ENCODE measurements around the gene FKBP9. TPM values are rescaled to one million over a fixed set of nuclear protein-coding genes. Genes with fewer than 3 reads are reported as not detected.
A peak's percentile ranks its signal among the peaks of the same experiment; 100 is the strongest.
"Not testable (repeated sequence)": the region's sequence is repeated elsewhere in the genome, so short reads cannot be mapped to it uniquely, and the experiment has no call there.

FKBP9 gene
- total and polyA plus RNA-seq, 2 of the 4 experiments (the other 2 are of a cell fraction) = 126 to 191 TPM

- H2BK5ac ChIP-seq (ENCODE audit: low read depth, low read length, poor library complexity, severe bottlenecking) = peak overlapping the region; percentile 41
- dilution Hi-C loops (cut with HindIII; ENCODE audit: low sequenced_read_pairs, unreplicated experiment); H3K4me3 ChIP-seq (ENCODE audit: insufficient read depth, low read depth, low read length); H3K23ac ChIP-seq (ENCODE audit: low read depth, low read length); CTCF ChIA-PET; in situ Hi-C loops (cut with MboI; ENCODE audit: low sequenced_read_pairs); H3K56ac ChIP-seq (ENCODE audit: extremely low read depth, insufficient read depth, low read length); H3K9me3 ChIP-seq (ENCODE audit: control insufficient read depth, insufficient read depth, low read length); H4K5ac ChIP-seq (ENCODE audit: low read depth, low read length); H2AK9ac ChIP-seq (replicated peaks; ENCODE audit: low read depth, low read length, poor library complexity); H3K9me1 ChIP-seq (ENCODE audit: insufficient read depth, low read length); BruUV-seq (replicated peaks); H4K91ac ChIP-seq (ENCODE audit: insufficient read depth, low read depth, low read length); POLR2A ChIA-PET (ENCODE audit: unreplicated experiment); H4K20me1 ChIP-seq (ENCODE audit: insufficient read depth, low read length); H2AK5ac ChIP-seq (ENCODE audit: low read depth, low read length); H3K79me1 ChIP-seq (ENCODE audit: low read depth in 1 of 2, low read length in 2 of 2); intact Hi-C loops (cut with micrococcal nuclease); H2BK120ac ChIP-seq (ENCODE audit: low read depth, low read length); H2AFZ ChIP-seq (replicated peaks; ENCODE audit: low read length, poor library complexity); H3K27me3 ChIP-seq (ENCODE audit: control insufficient read depth, insufficient read depth, low read length); H3K9ac ChIP-seq (ENCODE audit: low read depth, low read length); H3K14ac ChIP-seq (replicated peaks; ENCODE audit: low read depth, low read length); H3K4me1 ChIP-seq (ENCODE audit: control insufficient read depth, insufficient read depth, low read length); H2BK15ac ChIP-seq (ENCODE audit: low read depth, low read length); H2BK20ac ChIP-seq (ENCODE audit: low read depth, low read length); H4K8ac ChIP-seq (ENCODE audit: low read depth in 2 of 2, low read length in 2 of 2): not testable (repeated sequence)
- peak overlapping the region; percentile 19 for H3K4ac ChIP-seq (ENCODE audit: low read depth, low read length)
- H3K4me2 ChIP-seq (ENCODE audit: low read depth, low read length) = peak overlapping the region; percentile 50
- H3K36me3 ChIP-seq (ENCODE audit: control insufficient read depth, insufficient read depth, low read length) = peaks cover 10% of the 10 kb centered on the region
- peak; percentile 65 for DNase-seq
- WGBS, 2 experiments (ENCODE audit: extremely low coverage in 2 of 2, insufficient read length in 1 of 2) = no CpG with 5 or more reads among the region's 5 CpGs
- ATAC-seq (ENCODE audit: low read depth) = peak; percentile 88
- peak overlapping the region; percentile 72 for H3K18ac ChIP-seq (ENCODE audit: low read depth, low read length)
- peak overlapping the region; percentile 93; the same call in 1 of the 2 replicates for H3K27ac ChIP-seq (ENCODE audit: insufficient read depth, low read length)
These were observed 33.9 kb downstream of the FKBP9 start for GRCh38 chr7:32991068-32991585.

GRCh38 chr7:32991975-32992700, 34.9 kb downstream of the FKBP9 start:
- H4K20me1 ChIP-seq (ENCODE audit: insufficient read depth, low read length); H4K8ac ChIP-seq (ENCODE audit: low read depth in 2 of 2, low read length in 2 of 2); H3K9me3 ChIP-seq (ENCODE audit: control insufficient read depth, insufficient read depth, low read length); H4K5ac ChIP-seq (ENCODE audit: low read depth, low read length); H3K9ac ChIP-seq (ENCODE audit: low read depth, low read length); H3K79me1 ChIP-seq (ENCODE audit: low read depth in 1 of 2, low read length in 2 of 2); H2AFZ ChIP-seq (replicated peaks; ENCODE audit: low read length, poor library complexity); intact Hi-C loops (cut with micrococcal nuclease); H2BK15ac ChIP-seq (ENCODE audit: low read depth, low read length); H3K27me3 ChIP-seq (ENCODE audit: control insufficient read depth, insufficient read depth, low read length); H3K4me3 ChIP-seq (ENCODE audit: insufficient read depth, low read depth, low read length); DNase-seq; H4K91ac ChIP-seq (ENCODE audit: insufficient read depth, low read depth, low read length); H3K9me1 ChIP-seq (ENCODE audit: insufficient read depth, low read length); POLR2A ChIA-PET (ENCODE audit: unreplicated experiment); in situ Hi-C loops (cut with MboI; ENCODE audit: low sequenced_read_pairs); H3K56ac ChIP-seq (ENCODE audit: extremely low read depth, insufficient read depth, low read length); H2AK9ac ChIP-seq (replicated peaks; ENCODE audit: low read depth, low read length, poor library complexity); H2BK120ac ChIP-seq (ENCODE audit: low read depth, low read length); H3K4me2 ChIP-seq (ENCODE audit: low read depth, low read length); H2AK5ac ChIP-seq (ENCODE audit: low read depth, low read length); H3K36me3 ChIP-seq (ENCODE audit: control insufficient read depth, insufficient read depth, low read length); H3K14ac ChIP-seq (replicated peaks; ENCODE audit: low read depth, low read length); H3K4ac ChIP-seq (ENCODE audit: low read depth, low read length); H3K23ac ChIP-seq (ENCODE audit: low read depth, low read length); ATAC-seq (ENCODE audit: low read depth); H2BK20ac ChIP-seq (ENCODE audit: low read depth, low read length); BruUV-seq (replicated peaks); H3K4me1 ChIP-seq (ENCODE audit: control insufficient read depth, insufficient read depth, low read length); H2BK5ac ChIP-seq (ENCODE audit: low read depth, low read length, poor library complexity, severe bottlenecking); dilution Hi-C loops (cut with HindIII; ENCODE audit: low sequenced_read_pairs, unreplicated experiment); CTCF ChIA-PET; H3K18ac ChIP-seq (ENCODE audit: low read depth, low read length): not testable (repeated sequence)
- WGBS, 2 experiments (ENCODE audit: extremely low coverage in 2 of 2, insufficient read length in 1 of 2) = no CpG with 5 or more reads among the region's 9 CpGs
- peak overlapping the region; percentile 40; the same call in 1 of the 2 replicates for H3K27ac ChIP-seq (ENCODE audit: insufficient read depth, low read length)
